Fibroblast of skin of left biceps (primary cell): ENCODE measurements around the gene ZNF443.
A peak's percentile ranks its signal among the peaks of the same experiment; 100 is the strongest.
"Not testable (repeated sequence)": the region's sequence is repeated elsewhere in the genome, so short reads cannot be mapped to it uniquely, and the experiment has no call there.

Experiments used
- DNase-seq, 2 experiments: peaks; one replicate each; pipeline ENCODE4 v3.0.0-alpha.2; 2013; ENCODE audit warnings: low read depth in 2 of 2

Gene ZNF443

DNA sequence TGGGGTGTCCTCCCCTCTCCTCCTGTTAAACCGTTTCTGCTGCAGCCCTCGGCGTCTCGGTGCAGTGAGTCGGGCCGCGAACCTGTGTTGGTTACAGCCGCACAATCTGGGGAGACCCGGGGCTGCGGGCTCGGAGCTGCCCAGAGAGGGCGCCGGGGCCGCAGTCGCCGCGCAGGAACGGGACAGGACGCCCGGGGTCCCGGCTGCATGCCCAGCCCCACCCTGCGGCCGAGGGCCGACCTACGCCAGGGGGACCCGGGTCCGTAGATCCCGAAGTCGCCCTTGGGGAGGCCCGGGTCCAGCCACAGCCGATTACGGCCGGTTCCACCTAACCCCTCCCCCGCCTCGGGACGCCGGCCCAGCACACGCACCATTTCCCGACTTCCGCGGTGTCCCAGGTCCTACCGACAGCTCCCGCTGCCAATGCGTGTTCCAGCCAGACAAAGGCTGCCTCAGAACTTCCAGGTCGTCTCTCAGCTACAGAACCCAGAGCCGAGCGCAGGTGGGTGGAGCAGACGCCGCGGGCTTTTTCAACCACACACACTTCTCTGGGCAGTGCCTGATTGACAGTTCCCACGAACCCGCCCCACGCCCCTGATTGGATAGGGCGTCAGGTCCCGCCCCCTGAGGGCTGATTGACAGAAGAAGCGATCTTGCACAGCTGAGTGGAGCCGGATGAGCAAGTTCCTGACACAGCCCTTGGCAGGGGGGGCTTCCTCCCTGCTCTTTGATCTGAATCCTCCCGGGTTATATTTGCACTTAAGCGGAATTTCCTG is at the start of gene ZNF443:
TSS of gene ZNF443 (minus strand) at position 481 of the 776 bp plus-strand sequence. CDS start at position 374, 107 bp downstream.
- DNase-seq = peak; percentile 89

DNA sequence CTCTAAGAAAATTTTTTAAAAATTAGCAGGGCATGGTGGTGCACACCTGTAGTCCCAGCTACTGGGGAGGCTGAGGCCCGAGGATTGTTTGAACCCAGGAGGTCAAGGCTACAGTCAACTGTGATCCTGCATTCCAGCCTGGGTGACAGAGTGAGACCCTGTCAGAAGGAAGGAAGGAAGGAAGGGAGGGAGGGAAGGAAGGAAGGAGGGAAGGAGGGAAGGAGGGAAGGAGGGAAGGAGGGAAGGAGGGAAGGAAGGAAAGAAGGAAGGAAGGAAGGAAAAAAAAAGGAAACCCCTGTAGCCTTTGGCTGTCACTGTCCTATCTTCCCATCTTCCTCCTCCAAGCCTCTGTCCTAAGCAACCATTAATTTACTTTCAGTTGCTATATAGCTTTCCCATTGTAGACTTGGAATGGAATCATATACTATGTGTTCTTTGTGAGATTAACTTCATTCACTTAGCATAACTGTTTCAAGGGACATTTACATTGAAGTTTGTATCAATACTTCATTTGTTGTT is 45.5 kb upstream of the ZNF443 start:
- not testable (repeated sequence) for DNase-seq

DNA sequence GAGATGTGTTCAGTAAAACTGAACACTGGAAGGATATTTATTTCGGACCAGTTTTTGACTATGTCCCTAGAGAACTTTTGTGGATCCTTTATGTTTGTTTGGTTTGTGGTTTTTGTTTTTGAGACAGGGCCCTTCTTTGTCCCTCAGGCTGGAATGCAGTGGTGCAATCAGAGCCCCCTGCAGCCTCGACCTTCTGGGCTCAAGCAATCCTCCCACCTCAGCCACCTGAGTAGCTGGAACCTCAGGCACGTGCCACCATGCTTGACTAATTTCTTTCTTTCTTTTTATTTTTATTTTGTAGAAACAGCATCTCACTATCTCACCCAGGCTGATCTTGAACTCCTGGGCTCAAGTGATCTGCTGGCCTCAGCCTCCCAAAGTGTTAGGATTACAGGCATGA is 44.8 kb upstream of the ZNF443 start:
- no peak for DNase-seq

DNA sequence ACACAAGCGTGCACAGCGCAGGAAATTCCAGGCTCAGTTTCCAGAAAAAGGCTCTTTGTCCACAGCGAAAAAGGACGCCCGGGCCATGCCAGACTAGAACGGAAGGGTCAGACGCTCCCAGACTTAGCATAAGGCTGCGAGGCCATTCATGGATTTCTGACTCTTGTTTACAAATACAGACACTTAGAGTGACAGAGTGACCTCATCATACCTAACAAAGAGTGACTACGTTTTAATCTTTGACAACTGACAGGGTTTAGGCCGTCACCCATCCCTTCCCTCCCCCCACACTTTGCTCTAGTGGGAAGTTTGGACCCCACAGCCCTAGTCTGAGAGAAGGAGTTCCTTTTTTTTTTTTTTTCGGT is 44.2 kb upstream of the ZNF443 start:
- DNase-seq = no peak

DNA sequence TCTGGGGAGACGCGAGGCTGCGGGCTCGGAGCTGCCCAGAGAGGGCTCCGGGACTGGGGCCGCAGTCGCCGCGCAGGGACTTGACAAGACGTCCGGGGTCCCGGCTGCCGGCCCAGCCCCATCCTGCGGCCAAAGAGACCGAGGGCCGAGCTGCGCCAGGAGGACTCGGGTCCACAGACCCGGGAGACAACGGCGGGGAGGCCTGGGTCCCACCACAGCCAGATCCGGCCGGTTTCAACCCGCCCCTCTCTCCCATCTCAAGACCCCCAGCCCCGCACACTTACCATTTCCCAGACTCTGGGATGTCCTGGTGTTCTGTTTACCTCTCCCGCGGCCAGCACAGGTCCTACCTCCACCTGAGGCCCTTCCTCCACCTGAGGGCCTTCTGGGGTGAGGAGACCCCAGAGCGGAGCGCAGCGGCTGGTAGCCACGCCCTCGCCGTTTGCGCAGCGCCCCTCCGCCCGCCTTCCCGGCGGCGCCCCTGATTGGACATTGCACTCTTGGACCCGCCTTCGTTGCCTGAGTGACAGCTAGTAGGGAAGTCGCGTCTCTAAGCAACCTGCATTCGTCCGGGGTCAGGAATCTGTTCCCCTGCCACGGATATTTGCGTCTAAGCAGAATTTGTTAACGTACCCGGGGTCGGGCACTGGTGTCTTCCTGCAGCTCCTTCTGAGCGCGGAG is 43.7 kb upstream of the ZNF443 start, which contains the start of gene ZNF709:
TSS of gene ZNF709 (minus strand) at position 446 of the 681 bp plus-strand sequence. CDS start at position 287, 159 bp downstream.
- DNase-seq = peak; percentile 49 to 57

DNA sequence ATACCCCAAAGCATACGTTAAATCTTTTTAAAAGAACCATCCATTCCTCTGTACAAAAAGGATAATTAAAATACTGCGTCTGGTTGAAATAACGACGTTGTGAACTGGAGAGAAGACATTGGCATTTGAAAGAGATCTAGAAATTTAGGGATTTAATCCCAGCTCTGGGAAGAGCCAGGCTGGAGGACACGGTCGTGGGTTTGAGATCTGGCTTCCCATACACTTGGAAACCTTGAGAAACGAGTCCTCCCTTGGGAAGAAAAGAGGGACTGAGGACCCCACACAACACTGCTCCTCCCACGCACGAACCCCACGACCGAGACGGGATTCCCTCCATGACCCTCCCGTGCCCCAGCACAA is 43.2 kb upstream of the ZNF443 start:
- DNase-seq = no peak

DNA sequence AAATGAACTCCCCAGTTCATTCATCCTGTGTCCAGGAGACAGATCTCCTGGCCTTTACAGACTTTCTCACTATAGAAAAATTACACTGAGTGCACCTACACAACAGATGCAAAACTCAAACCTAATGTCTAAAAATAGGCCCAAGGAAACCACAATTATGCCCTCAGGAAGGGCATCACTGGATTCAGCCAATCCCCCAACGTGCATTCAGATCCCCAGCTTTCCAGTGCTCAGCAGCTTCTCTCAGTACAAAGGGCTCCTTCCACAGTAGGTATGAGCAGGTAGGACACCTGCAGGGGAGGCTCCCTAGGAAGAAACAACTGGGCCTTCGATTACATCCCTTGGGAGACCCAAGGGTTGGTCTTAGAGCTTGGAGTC is 41.7 kb upstream of the ZNF443 start:
- no peak for DNase-seq

DNA sequence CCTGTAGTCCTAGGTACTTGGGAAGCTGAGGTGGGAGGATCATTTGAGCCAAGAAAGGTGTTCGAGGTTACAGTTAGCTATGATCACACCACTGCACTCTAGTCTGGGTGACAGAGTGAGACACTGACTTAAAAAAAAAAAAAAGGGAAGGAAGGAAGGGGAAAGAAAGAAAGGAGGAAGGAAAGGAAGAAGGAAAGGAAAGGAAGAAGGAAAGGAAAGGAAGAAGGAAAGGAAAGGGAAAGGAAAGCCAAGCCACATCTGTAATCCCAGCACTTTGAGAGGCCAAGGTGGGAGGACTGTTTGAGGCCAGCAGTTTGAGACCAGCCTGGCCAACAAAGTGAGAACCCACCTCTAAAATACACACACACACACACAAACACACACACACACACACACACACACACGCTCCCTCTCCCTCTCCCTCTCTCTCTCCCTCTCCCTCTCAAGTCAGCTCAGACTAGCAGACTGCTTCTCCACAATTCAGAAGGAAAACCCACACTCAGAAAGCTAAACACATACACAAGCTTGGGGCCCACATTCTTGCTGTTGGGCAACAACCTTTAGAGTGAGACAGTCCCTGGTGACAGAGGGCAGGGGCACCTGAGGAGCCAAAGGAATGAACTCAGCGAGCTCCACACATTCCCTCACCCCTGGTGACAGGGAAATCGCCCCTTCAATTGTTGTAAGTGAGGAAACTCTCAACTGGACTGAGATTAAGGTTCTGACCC is 41.1 kb upstream of the ZNF443 start:
- DNase-seq = no peak

DNA sequence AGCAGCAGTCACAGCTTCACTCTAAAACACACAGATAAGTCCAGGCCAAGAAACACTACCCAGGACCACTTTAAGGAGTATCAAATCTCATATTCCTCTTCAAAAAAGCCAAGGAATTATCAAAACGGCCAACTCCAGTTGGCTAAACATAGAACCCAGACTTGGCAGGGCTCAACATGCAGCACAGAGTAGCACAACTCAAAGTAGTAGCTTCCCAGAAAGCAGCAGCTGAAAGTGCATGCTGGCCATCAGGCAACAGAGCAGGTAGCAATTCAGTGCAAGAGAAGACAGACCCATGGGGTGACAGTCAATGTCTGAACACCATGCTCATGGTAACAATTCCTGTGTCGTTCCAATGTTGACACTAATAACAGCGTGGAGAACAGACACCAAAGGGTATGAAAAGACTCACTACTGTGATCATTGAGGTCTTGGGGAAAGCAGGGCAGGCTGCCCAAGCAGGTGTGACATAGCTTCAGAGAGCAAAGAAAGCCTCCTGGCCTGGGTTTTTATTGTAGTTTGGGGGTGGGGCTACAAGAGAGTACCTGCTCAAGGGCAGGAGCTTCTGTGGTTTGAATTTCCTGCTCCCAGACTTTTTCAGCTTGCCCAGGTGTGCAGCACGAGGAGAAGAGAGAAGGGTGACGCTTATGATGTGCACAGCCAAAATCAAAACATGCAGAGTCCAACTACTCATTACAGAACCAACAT is 37.6 kb upstream of the ZNF443 start:
- no peak for DNase-seq

DNA sequence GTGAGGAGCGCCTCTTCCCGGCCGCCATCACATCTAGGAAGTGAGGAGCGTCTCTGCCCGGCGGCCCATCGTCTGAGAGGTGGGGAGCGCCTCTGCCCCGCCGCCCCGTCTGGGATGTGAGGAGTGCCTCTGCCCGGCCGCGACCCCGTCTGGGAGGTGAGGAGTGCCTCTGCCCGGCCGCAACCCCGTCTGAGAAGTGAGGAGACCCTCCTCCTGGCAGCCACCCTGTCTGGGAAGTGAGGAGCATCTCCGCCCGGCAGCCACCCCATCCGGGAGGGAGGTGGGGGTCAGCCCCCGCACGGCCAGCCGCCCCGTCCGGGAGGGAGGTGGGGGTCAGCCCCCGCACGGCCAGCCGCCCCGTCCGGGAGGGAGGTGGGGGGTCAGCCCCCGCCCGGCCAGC is 26.8 kb upstream of the ZNF443 start:
- DNase-seq = not testable (repeated sequence)

DNA sequence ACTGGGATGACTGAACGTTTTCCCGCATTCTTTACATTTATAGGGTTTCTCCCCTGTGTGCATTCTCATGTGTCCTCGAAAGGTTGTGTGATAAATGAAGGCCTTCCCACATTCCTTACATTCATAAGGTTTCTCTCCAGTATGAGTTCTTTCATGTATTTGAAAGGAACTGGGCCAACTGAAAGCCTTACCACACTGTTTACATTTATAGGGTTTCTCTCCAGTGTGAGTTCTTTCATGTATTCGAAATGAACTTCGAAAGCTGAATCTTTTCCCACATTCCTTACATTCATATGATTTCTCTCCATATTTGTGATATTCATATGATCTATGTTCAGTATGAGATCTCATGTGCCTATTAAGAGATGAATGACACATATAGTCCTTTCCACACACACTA is 24.4 kb upstream of the ZNF443 start:
- no peak for DNase-seq

DNA sequence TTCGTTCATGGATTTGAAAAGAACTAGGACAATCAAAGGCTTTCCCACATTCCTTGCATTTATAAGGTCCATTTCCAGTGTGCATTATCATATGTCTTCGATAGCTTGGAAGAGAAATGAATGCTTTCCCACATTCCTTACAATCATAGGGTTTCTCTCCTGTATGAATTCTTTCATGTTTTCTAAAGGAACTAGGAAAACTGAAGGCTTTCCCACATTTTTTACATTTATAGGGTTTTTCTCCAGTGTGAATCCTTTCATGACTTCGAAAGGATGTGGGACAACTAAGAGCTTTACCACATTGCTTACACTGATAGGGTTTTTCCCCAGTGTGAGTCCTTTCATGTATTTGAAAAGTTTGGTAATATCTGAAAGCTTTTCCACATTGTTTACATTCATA is 23.9 kb upstream of the ZNF443 start:
- no peak for DNase-seq

DNA sequence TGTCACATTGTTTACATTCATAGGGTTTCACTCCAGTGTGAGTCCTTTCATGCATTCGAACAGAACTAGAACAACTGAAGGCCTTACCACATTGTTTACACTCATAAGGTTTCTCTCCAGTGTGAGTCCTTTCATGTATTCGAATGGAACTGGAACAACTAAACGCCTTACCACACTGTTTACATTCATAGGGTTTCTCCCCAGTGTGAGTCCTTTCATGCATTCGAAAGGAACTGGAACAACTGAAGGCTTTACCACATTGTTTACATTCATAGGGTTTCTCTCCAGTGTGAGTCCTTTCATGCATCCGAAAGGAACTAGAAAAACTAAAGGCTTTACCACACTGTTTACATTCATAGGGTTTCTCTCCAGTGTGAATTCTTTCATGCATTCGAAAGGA is 23.3 kb upstream of the ZNF443 start:
- not testable (repeated sequence) for DNase-seq

DNA sequence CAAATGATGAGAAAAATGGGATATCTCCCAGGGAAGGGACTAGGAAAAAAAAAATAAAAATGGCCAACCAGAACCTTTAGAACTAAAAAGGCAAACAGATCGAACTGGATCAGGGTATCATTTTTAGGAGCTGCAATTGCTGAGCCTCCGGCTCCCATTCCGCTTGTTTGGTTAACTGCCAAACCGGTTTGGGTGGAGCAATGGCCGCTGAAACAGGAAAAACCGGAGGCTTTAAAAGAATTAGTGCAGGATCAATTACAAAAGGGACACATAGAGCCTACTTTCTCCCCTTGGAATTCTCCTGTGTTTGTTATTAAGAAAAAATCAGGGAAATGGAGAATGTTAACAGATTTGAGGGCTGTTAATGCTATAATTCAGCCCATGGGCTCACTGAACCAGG is 12.7 kb upstream of the ZNF443 start:
- DNase-seq = no peak

DNA sequence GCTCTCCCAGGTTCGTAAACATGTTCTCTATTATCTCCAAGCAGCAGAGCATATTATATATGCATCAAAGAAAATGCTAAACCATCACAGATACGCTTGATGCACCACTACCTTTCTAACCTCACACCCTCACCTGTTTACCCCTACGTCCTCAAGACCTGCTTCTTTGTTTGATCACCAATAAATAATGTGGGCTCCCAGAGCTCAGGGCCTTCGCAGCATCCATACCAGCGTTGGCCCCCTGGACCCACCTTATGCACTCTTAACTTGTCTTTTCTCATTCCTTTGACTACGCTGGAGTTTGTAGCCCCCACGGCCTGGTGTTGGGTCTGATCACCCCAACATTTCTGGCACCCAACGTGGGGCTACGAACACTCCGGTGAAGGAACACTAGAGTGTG is 10.0 kb upstream of the ZNF443 start:
- DNase-seq = no peak

DNA sequence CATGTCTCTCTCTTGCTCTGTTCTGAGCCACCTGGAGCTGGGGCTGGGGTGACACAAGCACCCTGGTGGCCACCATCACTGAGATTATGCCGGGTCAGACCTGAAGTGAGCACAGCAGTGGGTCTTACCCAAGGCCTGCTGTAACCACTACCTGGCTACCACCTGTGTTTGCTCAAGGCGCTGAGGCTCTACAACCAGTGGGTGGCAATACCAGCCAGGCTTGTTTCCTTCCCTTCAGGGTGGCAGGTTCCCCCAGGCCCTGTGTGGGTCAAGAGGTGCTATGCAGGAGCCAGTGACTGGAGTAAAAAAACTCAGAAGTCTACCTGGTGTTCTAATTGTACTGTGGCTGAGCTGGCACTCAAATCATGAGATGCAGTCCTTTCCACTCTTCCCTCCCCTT is 8.0 kb upstream of the ZNF443 start:
- no peak for DNase-seq

DNA sequence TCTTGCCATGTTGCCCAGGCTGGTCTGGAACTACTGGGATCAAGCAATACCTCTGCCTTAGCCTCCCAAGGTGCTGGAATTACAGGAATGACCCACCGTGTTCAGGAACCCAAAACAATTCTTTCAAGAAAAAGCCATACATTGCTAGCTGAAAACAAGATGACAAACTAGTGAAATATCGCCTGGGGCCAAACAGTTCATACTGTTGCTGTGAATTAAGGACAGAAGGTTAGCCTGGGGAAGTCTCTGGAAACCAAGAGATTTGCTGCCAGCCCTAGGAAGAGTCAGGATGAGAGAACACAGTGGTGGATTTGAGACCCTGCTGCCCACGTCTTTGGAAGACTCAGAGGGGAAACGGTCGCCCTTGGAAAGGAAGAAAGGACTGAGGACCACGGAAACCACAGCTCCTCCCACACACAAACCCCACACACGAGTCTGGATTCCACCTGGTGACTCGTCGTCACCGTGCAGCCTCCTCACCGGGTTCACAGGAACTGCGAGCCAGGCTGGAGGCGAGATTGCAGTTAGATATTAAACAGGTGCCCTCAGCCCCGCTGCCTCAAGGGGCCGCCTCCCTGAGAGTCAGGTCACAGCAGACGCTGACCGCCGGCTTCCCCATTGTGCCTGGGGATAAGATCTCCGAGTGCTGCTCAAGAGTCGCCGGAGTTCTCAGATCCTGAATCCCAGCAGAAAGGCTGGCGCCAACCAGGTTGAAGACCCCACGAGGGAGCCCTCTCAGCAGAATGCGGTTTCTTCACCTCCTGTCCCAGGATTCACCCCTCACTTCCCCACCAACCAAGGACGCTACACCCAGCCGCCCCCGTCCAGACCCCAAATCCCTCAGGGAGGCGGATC is 908 bp downstream of the ZNF443 start:
- DNase-seq = not testable (repeated sequence)

DNA sequence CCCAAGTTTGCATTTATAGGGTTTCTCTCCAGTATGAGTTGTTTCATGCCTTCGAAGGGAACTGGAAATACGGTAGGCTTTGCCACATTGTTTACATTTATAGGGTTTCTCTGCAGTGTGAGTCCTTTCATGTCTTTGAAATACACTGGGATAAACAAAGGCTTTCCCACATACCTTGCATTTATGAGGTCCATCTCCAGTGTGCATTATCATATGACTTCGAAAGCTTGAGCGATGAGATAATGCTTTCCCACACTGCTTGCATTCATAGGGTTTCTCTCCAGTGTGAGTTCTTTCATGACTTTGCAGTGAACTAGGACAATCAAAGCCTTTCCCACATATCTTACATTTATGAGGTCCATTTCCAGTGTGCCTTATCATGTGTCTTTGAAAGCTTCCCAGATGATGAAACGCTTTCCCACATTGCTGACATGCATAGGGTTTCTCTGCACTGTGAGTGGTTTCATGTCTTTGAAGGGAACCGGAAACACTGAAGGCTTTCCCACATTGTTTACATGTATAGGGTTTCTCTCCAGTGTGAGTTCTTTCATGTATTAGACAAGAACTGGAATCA is 10.0 kb downstream of the ZNF443 start:
- not testable (repeated sequence) for DNase-seq

DNA sequence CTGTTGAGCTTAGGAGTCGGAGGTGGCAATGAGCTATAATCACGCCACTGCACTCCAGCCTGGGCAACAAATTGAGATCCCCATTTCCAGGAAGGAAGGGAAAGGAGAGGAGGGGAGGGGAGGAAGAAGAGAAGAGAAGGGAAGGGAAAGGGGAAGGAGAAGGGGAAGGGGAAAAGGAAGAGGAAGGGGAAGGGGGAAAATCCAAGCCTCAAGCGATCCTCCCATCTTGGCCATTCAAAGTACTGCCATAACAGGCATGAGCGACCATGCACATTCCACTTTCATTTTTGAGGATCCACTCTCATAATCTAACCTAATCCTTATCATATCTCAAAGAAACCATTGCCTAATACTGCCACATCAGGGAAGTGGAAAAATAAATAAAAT is 14.9 kb downstream of the ZNF443 start:
- no peak for DNase-seq

DNA sequence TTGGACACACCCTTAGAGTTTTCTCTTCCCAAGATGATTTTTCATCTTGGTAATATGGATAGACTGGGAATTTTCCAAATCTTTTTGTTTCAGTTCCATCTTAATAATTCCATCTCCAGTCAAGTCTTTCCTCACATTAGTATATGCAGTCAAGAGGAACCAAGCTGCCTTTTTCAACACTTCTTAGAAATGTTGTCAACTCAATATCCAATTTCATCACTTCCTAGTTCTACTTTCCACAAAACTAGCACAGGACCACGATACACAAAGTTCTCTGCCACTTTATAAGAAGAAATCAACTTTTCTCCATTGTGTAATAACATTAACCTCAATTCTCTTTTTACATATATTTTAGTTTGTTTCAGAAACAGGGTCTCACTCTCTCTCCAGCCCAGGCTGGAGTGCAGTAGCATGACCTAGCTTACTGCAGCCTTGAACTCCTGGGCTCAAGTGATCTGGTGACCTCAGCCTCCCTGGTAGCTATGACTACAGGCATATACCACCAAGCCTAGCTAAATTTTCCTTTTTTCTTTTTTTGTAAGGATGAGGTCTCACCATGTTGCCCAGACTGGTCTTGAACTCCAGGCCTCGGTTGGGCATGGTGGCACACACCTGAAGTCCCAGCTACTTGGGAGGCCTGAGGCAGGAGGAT is 15.5 kb downstream of the ZNF443 start:
- no peak for DNase-seq
